ENCODE measurements around the gene UFD1.

DNA sequence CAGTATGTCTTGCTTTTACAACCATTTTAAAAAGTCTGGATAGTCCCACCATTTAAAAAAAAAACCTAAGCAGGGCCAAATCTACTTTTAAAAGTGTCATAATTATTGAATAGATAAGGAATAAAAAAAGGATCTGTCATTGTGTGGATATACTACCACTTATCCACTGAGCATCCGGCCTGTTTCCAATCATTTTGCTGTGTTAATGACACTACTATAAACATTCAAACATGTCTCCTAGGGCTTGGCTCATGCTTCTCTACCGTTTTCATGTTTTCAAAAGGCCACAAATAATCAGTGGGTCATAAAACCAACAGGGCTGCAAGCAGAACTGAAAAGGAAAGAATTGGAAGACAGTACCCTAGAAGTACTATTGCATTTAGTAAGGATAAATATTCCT lies 19.0 kb downstream of the UFD1 start:
- TF ChIP-seq, protein P1, sequence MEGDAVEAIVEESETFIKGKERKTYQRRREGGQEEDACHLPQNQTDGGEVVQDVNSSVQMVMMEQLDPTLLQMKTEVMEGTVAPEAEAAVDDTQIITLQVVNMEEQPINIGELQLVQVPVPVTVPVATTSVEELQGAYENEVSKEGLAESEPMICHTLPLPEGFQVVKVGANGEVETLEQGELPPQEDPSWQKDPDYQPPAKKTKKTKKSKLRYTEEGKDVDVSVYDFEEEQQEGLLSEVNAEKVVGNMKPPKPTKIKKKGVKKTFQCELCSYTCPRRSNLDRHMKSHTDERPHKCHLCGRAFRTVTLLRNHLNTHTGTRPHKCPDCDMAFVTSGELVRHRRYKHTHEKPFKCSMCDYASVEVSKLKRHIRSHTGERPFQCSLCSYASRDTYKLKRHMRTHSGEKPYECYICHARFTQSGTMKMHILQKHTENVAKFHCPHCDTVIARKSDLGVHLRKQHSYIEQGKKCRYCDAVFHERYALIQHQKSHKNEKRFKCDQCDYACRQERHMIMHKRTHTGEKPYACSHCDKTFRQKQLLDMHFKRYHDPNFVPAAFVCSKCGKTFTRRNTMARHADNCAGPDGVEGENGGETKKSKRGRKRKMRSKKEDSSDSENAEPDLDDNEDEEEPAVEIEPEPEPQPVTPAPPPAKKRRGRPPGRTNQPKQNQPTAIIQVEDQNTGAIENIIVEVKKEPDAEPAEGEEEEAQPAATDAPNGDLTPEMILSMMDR (IDR thresholded peaks at IDR 0.05), result no peak
- no peak for TF ChIP-seq POLR2A (IDR thresholded peaks at IDR 0.05)

Measured in Peyer's patch (tissue), 4 donors.